Ectodermal cell (in vitro differentiated cells): ENCODE measurements around the gene BTBD1.
"Not testable (repeated sequence)": the region's sequence is repeated elsewhere in the genome, so short reads cannot be mapped to it uniquely, and the experiment has no call there.

Source experiments
- H3K27ac ChIP-seq: 2 replicates; pipeline ENCODE4 v1.7.0; 2013; ENCODE audit warnings: mild to moderate bottlenecking, low read depth, low read length; ENCODE audit not compliant: insufficient read depth, poor library complexity, severe bottlenecking
- H3K27me3 ChIP-seq: 2 replicates; pipeline ENCODE4 v1.7.0; 2013; ENCODE audit warnings: mild to moderate bottlenecking, low read length; ENCODE audit not compliant: insufficient read depth, control insufficient read depth, poor library complexity, severe bottlenecking
- H3K36me3 ChIP-seq: one replicate; pipeline ENCODE4 v1.7.0; 2013; ENCODE audit warnings: low read length; ENCODE audit not compliant: control insufficient read depth, insufficient read depth
- H3K4me1 ChIP-seq: one replicate; pipeline ENCODE4 v1.7.0; 2013; ENCODE audit warnings: low read length; ENCODE audit not compliant: control insufficient read depth, insufficient read depth
- H3K4me3 ChIP-seq: 2 replicates; pipeline ENCODE4 v1.7.0; 2013; ENCODE audit warnings: low read depth, low read length, control low read depth; ENCODE audit not compliant: insufficient read depth
- H3K9me3 ChIP-seq: 2 replicates; pipeline ENCODE4 v1.7.0; 2013; ENCODE audit warnings: mild to moderate bottlenecking, low read length, moderate library complexity; ENCODE audit not compliant: control insufficient read depth
- WGBS, 2 experiments: methylation state at CpG; one replicate each; pipeline ENCODE4 v1.1.7; 2013; ENCODE audit warnings: missing lambda C conversion rate in 2 of 2; 5-methylcytosine and 5-hydroxymethylcytosine counted together

Gene BTBD1

GRCh38 chr15:83018436-83018835 is 48.6 kb downstream of the BTBD1 start:
- Histone ChIP-seq H3K4me3 (no peak overlapping the region), H3K36me3 (peaks cover 9% of the 10 kb centered on the region), H3K27me3 (no peaks in the 10 kb centered on the region), H3K9me3 (no peaks in the 10 kb centered on the region), H3K4me1 (no peaks in the 10 kb centered on the region), H3K27ac (no peak overlapping the region)
- 78 to 100% methylated on average over 1 to 2 of the region's 2 CpGs for WGBS, 2 experiments

- no peaks in the 10 kb centered on the region for H3K9me3 ChIP-seq
- 97% methylated on average over 4 of the region's 5 CpGs for WGBS, 2 experiments
- H3K27me3 ChIP-seq, result no peaks in the 10 kb centered on the region
- H3K4me1 ChIP-seq, result peaks cover 1% of the 10 kb centered on the region
- no peak overlapping the region for H3K27ac ChIP-seq
- H3K4me3 ChIP-seq, result no peak overlapping the region
- peaks cover 9% of the 10 kb centered on the region for H3K36me3 ChIP-seq
Measured at GRCh38 chr15:83016906-83017305, 50.1 kb downstream of the BTBD1 start.

- Histone ChIP-seq H3K4me1 (peaks cover 3% of the 10 kb centered on the region), H3K27me3 (no peaks in the 10 kb centered on the region), H3K36me3 (peaks cover 7% of the 10 kb centered on the region), H3K4me3 (no peak overlapping the region), H3K9me3 (no peaks in the 10 kb centered on the region), H3K27ac (no peak overlapping the region)
- WGBS, 2 experiments, result 92 to 94% methylated on average over 4 of the region's 4 CpGs
Measured at GRCh38 chr15:83015361-83015760, 51.7 kb downstream of the BTBD1 start.

GRCh38 chr15:83014205-83014653 is 52.8 kb downstream of the BTBD1 start:
- Histone ChIP-seq H3K4me3 (no peak overlapping the region), H3K4me1 (peaks cover 3% of the 10 kb centered on the region), H3K9me3 (no peaks in the 10 kb centered on the region), H3K27ac (no peak overlapping the region), H3K27me3 (no peaks in the 10 kb centered on the region), H3K36me3 (peaks cover 9% of the 10 kb centered on the region)
- 81 to 85% methylated on average over 5 of the region's 5 CpGs for WGBS, 2 experiments

- 96% methylated on average over 6 of the region's 6 CpGs for WGBS, 2 experiments
Measured at GRCh38 chr15:83012636-83013035, 54.4 kb downstream of the BTBD1 start.

GRCh38 chr15:83012076-83012426 is 55.0 kb downstream of the BTBD1 start:
- Histone ChIP-seq H3K9me3 (no peaks in the 10 kb centered on the region), H3K4me1 (peaks cover 3% of the 10 kb centered on the region), H3K4me3 (peak overlapping the region; percentile 97), H3K36me3 (peaks cover 10% of the 10 kb centered on the region), H3K27ac (peak overlapping the region; percentile 57), H3K27me3 (no peaks in the 10 kb centered on the region)
- WGBS, 2 experiments, result 90% methylated on average over 9 of the region's 9 CpGs

More at GRCh38 chr15:83012636-83013035, 54.4 kb downstream of the BTBD1 start:
- Histone ChIP-seq H3K36me3 (peaks cover 8% of the 10 kb centered on the region), H3K27ac (no peak overlapping the region), H3K27me3 (no peaks in the 10 kb centered on the region), H3K4me1 (peaks cover 3% of the 10 kb centered on the region), H3K9me3 (no peaks in the 10 kb centered on the region), H3K4me3 (no peak overlapping the region)

GRCh38 chr15:83011271-83012075 is 55.6 kb downstream of the BTBD1 start, which contains the start of gene C15orf40:
Gene C15orf40, minus strand, starts transcription at chr15:83011639. Its CDS starts 32 bp downstream, at chr15:83011607.
- WGBS, 2 experiments, result 12 to 13% methylated on average over 64 of the region's 64 CpGs
- Histone ChIP-seq H3K9me3 (no peaks in the 10 kb centered on the region), H3K27ac (peak within 1 kb of the TSS; percentile 57), H3K4me1 (peaks cover 3% of the 10 kb centered on the region), H3K36me3 (peaks cover 11% of the 10 kb centered on the region), H3K4me3 (peak within 1 kb of the TSS; percentile 97), H3K27me3 (no peaks in the 10 kb centered on the region)

- peak overlapping the region; percentile 57 for H3K27ac ChIP-seq
- no peaks in the 10 kb centered on the region for H3K27me3 ChIP-seq
- H3K36me3 ChIP-seq, result peaks cover 11% of the 10 kb centered on the region
- peaks cover 3% of the 10 kb centered on the region for H3K4me1 ChIP-seq
- H3K9me3 ChIP-seq, result no peaks in the 10 kb centered on the region
- WGBS, 2 experiments, result 17 to 18% methylated on average over 15 of the region's 15 CpGs
- H3K4me3 ChIP-seq, result peak overlapping the region; percentile 97
Measured at GRCh38 chr15:83010709-83011270, 56.3 kb downstream of the BTBD1 start.

- not testable (repeated sequence) for H3K4me1 ChIP-seq, H3K4me3 ChIP-seq, H3K27me3 ChIP-seq, H3K27ac ChIP-seq, H3K36me3 ChIP-seq, H3K9me3 ChIP-seq
- 93 to 98% methylated on average over 3 of the region's 3 CpGs for WGBS, 2 experiments
Measured at GRCh38 chr15:83000672-83001031, 66.4 kb downstream of the BTBD1 start.

GRCh38 chr15:82999905-83000671 is 67.0 kb downstream of the BTBD1 start:
- H3K36me3 ChIP-seq, result no peaks in the 10 kb centered on the region
- no peaks in the 10 kb centered on the region for H3K27me3 ChIP-seq
- no peak overlapping the region for H3K4me3 ChIP-seq
- no peaks in the 10 kb centered on the region for H3K9me3 ChIP-seq
- H3K27ac ChIP-seq, result no peak overlapping the region
- no peaks in the 10 kb centered on the region for H3K4me1 ChIP-seq
- 53 to 55% methylated on average over 6 of the region's 6 CpGs for WGBS, 2 experiments
